ENCODE results near the gene ANKFN1.

The ANKFN1 gene

DNA sequence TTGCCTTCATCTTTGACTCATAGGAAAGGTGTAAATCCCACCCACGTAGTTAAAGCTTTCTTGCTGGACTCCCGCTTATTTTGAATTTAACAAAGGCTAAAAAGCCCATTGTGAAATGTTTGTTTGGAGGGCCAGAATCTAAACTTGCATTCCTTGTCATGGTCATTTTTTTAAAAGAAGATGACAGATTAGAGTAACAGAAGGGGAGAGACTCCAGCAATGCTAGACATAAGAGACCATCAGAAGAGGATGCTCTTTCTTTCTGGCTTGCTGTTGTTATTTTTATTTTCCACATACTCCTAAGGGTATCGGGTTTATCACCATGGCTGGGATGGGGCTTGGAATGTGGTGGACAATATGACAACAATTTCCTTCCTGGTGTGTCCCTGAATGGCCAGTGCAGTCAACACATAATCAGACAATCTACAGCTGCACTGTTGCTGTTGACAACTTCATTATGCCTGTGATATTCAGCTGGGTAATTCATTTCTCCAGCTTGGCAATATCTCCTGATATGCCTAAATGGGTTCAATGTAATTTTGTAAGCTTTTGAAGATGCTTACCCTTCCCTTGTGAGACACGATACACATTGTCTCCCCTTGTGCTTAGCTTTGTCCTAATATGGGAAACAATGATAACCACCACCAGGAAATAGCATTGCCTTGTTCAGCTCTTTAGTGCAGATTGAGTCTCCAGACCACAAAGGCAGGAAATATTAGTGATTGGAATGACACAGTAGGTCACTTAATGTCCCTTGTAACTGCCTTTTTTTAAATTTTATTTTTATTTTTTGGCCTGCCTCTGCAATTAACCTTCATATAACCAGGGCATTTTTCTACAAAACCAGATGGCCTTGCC lies 164.3 kb downstream of the ANKFN1 start:
- Mint-ChIP-seq H3K36me3 (no peaks in the 10 kb centered on the region), H3K27ac (no peak overlapping the region), H3K9me3 (no peaks in the 10 kb centered on the region), H3K4me3 (no peak overlapping the region), H3K4me1 (no peaks in the 10 kb centered on the region), H3K27me3 (no peaks in the 10 kb centered on the region)
- no peak for ATAC-seq

DNA sequence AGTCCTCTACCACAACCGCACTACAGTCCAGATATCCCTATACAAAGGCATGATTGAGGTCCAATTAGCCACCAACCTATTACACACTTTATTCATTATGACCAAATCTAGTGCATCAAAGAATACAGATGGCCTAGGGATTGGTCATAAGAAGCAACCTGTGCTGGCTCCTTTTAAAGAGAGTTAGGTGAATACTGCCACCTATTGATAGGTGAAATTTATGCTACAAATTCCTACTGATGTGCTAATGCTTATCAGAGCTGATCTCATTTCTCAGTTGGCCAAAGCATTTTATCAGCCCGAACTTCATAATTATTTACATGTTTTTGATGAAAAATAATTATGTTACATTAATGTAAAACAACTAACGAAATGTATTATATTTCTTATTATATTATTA lies 166.3 kb downstream of the ANKFN1 start:
- ATAC-seq: no peak
- Mint-ChIP-seq H3K9me3 (no peaks in the 10 kb centered on the region), H3K4me1 (no peaks in the 10 kb centered on the region), H3K36me3 (no peaks in the 10 kb centered on the region), H3K27me3 (no peaks in the 10 kb centered on the region), H3K27ac (no peak overlapping the region), H3K4me3 (no peak overlapping the region)

DNA sequence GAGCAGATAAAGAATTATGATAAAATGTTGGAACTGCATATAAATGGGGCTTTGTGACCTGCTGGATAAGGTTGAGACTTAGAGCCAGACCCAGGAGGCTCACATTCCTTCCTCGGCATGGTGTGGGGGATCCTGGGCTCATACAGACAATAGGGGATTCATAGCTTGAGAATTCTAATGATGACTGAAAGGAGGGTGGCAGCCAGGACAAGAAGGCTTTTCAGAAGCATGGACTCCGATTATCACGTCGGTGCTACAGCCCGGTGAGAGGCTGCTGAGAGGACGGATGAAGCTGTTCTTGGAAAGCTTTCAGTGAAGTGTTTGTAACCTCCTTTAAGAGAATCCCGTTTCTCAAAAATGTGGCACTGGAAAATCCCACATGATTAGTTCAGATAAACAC lies 167.2 kb downstream of the ANKFN1 start:
- Mint-ChIP-seq H3K36me3 (no peaks in the 10 kb centered on the region), H3K9me3 (no peaks in the 10 kb centered on the region), H3K27ac (no peak overlapping the region), H3K4me1 (no peaks in the 10 kb centered on the region), H3K4me3 (no peak overlapping the region), H3K27me3 (no peaks in the 10 kb centered on the region)
- no peak for ATAC-seq

DNA sequence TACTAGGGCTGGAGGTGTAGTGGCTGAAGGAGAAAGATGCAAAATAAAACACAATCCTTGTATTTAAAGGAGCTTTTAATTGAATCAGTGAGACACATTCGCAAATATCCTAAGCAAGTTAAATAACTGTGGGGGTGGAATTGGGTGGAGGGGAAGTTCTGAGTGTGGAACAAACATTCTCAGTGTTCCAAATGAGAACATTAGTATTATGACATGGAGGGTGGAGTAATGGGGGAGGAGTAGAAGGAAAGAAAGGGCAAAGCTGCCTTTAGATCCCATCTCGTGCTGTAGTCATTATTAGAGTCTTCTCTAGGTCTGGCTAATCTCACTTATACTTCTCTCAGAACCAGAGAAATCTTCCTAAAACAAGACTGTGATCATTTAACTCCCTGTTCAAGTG lies 169.7 kb downstream of the ANKFN1 start:
- Mint-ChIP-seq H3K27ac (no peak overlapping the region), H3K4me3 (no peak overlapping the region), H3K36me3 (no peaks in the 10 kb centered on the region), H3K4me1 (no peaks in the 10 kb centered on the region), H3K9me3 (no peaks in the 10 kb centered on the region), H3K27me3 (no peaks in the 10 kb centered on the region)
- no peak for ATAC-seq

DNA sequence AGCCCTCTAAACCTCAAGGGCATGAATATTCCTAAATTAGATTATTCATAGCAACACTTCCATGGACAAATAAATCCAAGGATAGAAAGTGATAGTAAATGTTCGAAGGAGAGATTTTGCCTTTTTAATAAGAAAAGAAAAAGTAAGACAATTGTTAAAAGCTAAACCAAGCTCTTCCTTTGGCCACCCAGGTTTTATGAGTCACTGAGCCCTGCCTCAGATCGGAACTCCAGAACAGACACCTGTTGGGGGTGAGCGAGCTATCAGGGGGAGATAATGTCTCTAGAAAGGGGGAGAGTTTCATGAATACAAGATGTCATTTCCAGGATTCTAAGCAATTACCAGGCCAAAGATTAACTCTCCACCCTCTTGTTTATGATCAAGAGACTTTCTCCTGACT lies 171.4 kb downstream of the ANKFN1 start:
- no peaks in the 10 kb centered on the region for H3K36me3 Mint-ChIP-seq
- no peak overlapping the region for H3K27ac Mint-ChIP-seq
- H3K27me3 Mint-ChIP-seq: no peaks in the 10 kb centered on the region
- no peaks in the 10 kb centered on the region for H3K4me1 Mint-ChIP-seq
- no peak overlapping the region for H3K4me3 Mint-ChIP-seq
- no peak for ATAC-seq
- no peaks in the 10 kb centered on the region for H3K9me3 Mint-ChIP-seq

DNA sequence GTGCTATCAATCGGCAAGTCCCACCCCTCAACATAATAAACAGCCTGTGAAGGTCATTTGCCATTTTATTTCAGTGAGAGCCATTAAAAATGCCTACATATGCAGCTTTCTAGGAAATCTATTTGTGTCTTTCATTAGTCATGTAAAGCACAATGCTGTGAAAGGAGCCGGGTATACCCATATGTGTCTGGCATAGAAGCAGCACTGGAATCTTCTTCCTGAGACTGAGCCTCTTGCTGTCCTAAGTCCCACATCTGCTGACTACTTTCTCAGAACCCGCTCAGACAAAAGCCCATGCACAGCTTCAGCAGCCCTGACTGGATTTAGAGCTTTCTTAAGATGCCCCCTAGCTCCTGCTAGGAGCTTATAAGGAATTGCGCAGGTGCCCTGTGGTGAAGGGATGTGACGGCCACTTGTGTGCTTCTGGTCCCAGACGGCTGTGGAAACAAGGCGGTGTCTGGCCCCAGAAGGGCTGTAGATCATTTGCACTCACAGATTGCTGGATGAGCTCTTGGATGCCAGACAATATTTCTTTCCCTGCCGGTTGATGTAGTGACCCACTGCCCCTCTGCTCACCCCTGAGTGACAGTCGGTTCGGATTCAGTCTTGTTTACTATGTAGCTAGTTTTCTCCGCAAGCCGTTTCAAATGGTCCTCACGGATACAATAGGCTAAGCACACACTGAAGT lies 172.2 kb downstream of the ANKFN1 start:
- no peaks in the 10 kb centered on the region for H3K4me1 Mint-ChIP-seq
- H3K27me3 Mint-ChIP-seq: no peaks in the 10 kb centered on the region
- H3K27ac Mint-ChIP-seq: no peak overlapping the region
- no peak for ATAC-seq
- H3K4me3 Mint-ChIP-seq: no peak overlapping the region
- H3K36me3 Mint-ChIP-seq: no peaks in the 10 kb centered on the region
- no peaks in the 10 kb centered on the region for H3K9me3 Mint-ChIP-seq

DNA sequence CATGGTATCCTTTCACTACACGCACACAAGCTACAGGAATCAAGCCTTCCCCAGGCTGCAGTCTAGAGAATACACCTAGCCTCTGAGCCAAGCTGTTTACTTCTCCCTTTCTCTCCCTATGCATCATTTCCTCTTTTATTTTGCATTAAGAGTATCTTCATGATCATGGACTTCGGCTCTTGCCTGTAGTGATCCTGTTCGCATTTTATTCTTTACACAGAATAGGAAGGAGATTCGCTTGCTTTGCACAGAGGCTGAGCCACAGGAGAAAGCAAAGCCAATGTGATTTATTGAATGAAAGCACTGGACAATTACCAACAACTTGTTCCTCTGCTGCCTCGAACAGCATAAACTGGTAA lies 172.7 kb downstream of the ANKFN1 start:
- Mint-ChIP-seq H3K9me3 (no peaks in the 10 kb centered on the region), H3K36me3 (no peaks in the 10 kb centered on the region), H3K27ac (no peak overlapping the region), H3K27me3 (no peaks in the 10 kb centered on the region), H3K4me3 (no peak overlapping the region), H3K4me1 (no peaks in the 10 kb centered on the region)
- no peak for ATAC-seq

DNA sequence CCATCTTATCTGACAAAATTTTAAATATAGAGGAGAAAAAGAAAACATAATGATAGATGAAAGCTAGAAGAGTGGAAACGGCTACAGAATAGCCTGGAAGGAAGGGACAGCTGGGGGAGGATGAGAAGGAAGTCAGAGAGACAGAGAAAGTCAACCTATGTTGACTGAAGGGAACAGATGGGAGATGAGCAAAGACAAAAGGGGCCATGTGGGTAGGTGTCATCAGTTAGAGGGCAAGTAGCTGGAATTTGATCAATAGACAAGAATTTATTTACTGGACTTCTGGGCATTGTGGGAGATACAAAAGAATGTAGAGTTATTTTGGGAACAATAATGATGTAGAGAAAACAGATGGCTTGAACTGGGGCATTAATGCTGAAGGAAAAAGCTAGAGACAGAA lies 194.4 kb downstream of the ANKFN1 start:
- Mint-ChIP-seq H3K27me3 (peaks cover 18% of the 10 kb centered on the region), H3K4me3 (no peak overlapping the region), H3K27ac (no peak overlapping the region), H3K36me3 (no peaks in the 10 kb centered on the region), H3K4me1 (no peaks in the 10 kb centered on the region), H3K9me3 (peaks cover 16% of the 10 kb centered on the region)
- no peak for ATAC-seq

DNA sequence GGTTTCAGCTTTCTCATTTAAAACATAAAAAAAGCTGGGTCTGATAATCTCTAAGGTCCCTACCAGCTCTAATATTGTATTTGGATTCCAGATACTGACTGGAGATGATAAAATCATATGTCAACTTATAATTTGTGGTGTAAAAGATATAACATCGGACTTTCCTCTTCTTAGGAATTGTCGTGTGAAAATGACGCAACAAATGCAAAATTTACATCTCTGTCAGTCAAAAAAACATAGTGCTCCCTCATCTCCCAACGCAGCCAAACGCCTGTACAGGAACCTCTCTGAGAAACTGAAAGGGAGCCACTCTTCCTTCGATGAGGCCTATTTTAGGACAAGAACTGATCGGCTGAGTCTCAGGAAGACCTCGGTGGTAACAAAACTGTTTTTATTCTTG lies 197.3 kb downstream of the ANKFN1 start:
- peaks cover 10% of the 10 kb centered on the region for H3K9me3 Mint-ChIP-seq
- H3K4me1 Mint-ChIP-seq: no peaks in the 10 kb centered on the region
- ATAC-seq: no peak
- no peaks in the 10 kb centered on the region for H3K36me3 Mint-ChIP-seq
- H3K4me3 Mint-ChIP-seq: no peak overlapping the region
- no peak overlapping the region for H3K27ac Mint-ChIP-seq
- peaks cover 18% of the 10 kb centered on the region for H3K27me3 Mint-ChIP-seq

DNA sequence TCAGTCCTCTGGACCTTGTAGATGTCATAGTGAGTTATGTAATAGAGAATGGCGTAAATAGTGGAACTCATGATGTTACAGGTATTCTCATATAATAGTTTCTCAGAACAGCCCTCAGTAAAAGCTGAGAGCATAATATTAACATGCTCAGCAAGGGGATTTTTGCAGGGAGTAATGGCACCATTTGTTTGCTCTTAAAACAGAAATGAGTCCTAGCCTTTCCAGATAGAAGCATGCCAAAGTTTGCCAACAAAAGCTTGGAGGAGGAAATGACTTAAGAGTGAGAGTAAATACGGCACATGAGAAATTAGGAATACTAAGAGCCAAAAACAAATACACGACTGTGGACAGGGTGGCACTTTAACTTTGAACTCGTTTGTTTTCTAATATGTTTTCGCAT lies 198.4 kb downstream of the ANKFN1 start:
- H3K27ac Mint-ChIP-seq: no peak overlapping the region
- peaks cover 8% of the 10 kb centered on the region for H3K9me3 Mint-ChIP-seq
- peaks cover 18% of the 10 kb centered on the region for H3K27me3 Mint-ChIP-seq
- H3K4me3 Mint-ChIP-seq: no peak overlapping the region
- no peak for ATAC-seq
- H3K36me3 Mint-ChIP-seq: no peaks in the 10 kb centered on the region
- no peaks in the 10 kb centered on the region for H3K4me1 Mint-ChIP-seq

DNA sequence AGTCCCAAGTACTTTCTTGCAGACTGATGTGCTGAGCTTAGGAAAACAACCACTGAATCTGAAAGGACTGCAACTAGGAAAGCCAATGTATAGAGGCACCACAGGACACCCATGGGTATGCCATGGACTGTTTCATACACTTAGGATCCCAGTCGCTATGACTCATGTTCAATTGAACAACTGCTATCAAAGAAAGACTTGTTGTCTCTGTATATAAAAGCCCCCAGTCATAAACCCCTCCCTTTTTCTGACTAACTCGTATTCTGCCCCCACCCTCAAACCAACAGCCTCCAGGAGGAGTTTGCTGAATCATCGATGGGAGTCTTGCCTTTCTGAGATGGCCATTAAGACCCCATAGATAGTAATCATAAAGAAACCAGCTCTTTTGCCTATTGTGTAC lies 205.4 kb downstream of the ANKFN1 start:
- H3K27ac Mint-ChIP-seq: no peak overlapping the region
- no peaks in the 10 kb centered on the region for H3K4me1 Mint-ChIP-seq
- peaks cover 8% of the 10 kb centered on the region for H3K27me3 Mint-ChIP-seq
- ATAC-seq: no peak
- no peaks in the 10 kb centered on the region for H3K36me3 Mint-ChIP-seq
- H3K9me3 Mint-ChIP-seq: peaks cover 7% of the 10 kb centered on the region
- H3K4me3 Mint-ChIP-seq: no peak overlapping the region

DNA sequence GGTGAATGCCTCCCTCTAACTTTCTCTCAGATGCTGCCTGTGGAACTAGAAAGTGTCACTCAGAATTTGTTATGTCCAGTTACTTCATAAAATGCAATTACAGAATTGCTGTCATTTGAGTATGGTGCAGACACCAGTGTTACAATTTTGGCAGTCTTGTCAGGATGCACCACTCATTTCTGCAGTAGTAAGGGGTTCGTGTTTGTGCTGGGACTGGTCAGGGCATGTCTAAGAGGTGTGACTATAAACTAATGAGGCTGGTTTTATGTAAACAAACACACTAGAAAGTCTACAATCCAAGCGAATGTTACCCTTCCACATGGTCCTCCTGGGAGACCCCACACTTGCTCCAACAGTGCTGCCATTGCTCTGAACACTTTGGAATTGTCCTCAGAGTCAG lies 206.2 kb downstream of the ANKFN1 start:
- Mint-ChIP-seq H3K36me3 (no peaks in the 10 kb centered on the region), H3K9me3 (peaks cover 7% of the 10 kb centered on the region), H3K27ac (no peak overlapping the region), H3K27me3 (peaks cover 8% of the 10 kb centered on the region), H3K4me3 (no peak overlapping the region), H3K4me1 (no peaks in the 10 kb centered on the region)
- ATAC-seq: no peak

DNA sequence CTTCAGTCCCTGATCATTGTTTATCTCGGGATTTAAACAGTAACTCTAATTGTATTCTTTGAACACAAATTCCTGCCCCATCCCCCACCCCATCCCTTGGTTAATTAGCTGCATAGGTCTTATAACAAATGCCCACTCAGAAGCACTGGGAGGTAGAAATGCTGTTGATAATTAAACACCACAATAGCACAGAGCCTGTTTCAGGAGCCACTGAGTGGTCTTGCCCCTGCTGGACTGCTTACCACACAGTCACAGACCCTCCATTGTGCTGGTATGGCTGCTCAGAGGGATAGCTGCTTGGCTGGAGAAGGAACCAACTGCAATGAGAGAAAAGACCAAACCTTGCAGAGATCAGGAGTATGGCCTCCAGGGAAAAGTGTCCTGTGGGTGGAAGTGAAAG lies 214.1 kb downstream of the ANKFN1 start:
- H3K4me3 Mint-ChIP-seq: no peak overlapping the region
- peaks cover 4% of the 10 kb centered on the region for H3K27me3 Mint-ChIP-seq
- H3K27ac Mint-ChIP-seq: no peak overlapping the region
- H3K4me1 Mint-ChIP-seq: no peaks in the 10 kb centered on the region
- no peaks in the 10 kb centered on the region for H3K36me3 Mint-ChIP-seq
- H3K9me3 Mint-ChIP-seq: peaks cover 3% of the 10 kb centered on the region
- no peak for ATAC-seq

DNA sequence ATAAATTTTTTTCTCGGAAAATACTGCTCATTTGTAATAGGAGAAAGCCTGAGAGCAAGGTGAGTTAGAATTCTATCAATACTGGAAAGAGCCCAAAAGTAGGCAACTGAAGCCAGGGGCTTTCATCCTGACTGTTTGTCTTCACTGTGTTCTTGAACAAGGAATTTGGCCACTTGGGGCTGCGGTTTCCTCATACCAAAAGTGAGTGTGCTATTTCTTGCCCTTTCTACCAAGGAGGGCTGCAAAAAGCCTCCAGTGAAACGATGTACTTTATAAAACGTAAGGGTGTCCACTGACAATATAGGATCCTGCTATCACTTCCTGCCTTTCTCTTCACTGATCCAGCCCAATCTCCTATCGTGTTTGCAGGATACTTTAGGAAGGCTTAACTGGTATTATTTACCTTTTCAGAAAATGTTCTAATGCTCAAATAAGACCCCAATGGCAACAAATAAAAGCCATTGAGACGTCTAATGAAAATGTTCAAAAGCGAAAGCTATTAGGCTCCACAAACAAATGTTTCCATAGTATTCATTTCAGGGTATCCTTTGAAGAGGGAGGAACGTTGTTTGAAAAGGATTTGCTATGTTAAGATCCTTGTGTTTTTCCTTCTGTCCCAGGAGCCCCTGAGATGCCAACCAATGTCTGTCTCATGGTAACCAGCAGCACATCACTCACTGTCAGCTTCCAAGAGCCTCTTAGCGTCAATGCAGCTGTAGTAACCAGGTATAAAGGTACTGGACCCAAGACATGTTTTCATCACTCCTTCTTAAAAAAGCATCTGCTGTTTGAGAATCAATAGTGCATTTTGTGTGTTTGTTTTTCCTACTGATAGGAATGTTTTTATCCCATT lies 220.9 kb downstream of the ANKFN1 start:
- Mint-ChIP-seq H3K36me3 (no peaks in the 10 kb centered on the region), H3K9me3 (no peaks in the 10 kb centered on the region), H3K27ac (no peak overlapping the region), H3K4me3 (no peak overlapping the region), H3K4me1 (no peaks in the 10 kb centered on the region), H3K27me3 (no peaks in the 10 kb centered on the region)
- no peak for ATAC-seq

DNA sequence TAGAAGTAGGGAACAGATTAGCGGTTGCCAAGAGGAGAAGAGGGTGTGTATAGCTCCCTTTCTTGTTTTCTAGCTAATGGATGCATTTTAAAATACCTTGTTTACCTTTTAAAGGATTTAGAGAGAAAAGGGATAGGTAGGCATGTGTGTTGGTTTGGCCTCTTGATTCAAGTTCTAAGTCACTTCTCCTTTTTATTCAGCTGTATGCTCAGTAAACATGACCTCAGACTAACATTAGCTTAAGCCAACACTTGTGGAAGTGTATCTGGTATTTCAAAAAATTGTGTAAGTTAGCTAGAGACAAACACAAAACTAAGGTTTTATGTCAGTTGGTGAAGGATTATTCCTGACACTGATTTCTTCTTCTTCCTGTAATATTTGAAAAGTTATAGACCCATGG lies 236.1 kb downstream of the ANKFN1 start:
- no peaks in the 10 kb centered on the region for H3K27me3 Mint-ChIP-seq
- no peak for ATAC-seq
- no peak overlapping the region for H3K27ac Mint-ChIP-seq
- no peaks in the 10 kb centered on the region for H3K36me3 Mint-ChIP-seq
- no peaks in the 10 kb centered on the region for H3K4me1 Mint-ChIP-seq
- no peak overlapping the region for H3K4me3 Mint-ChIP-seq
- peaks cover 4% of the 10 kb centered on the region for H3K9me3 Mint-ChIP-seq
